BJ (cell line): Measurements from ENCODE around the gene RAET1E. TPM values are rescaled to one million over a fixed set of nuclear protein-coding genes. Genes with fewer than 3 reads are reported as not detected.

Source experiments
- CTCF ChIA-PET: fragments of 350-600 bp; formaldehyde crosslinking; extraction: SDS; loops from one replicate; lab custom pipeline; 2021; ENCODE audit warnings: antibody characterized with exemption, inconsistent platforms; lab: Yijun Ruan, JAX
- POLR2A ChIA-PET: fragments of 300-600 bp; sonication (Branson Sonifier 250); formaldehyde crosslinking; extraction: SDS; loops from one replicate; lab custom pipeline; 2021; ENCODE audit warnings: antibody characterized with exemption; lab: Charles Lee
- DNase-seq: peaks from one replicate; pipeline ENCODE4 v3.0.0-alpha.2; 2011; ENCODE audit warnings: low read depth
- H3K27me3 ChIP-seq: 2 replicates; pipeline ENCODE4 v1.6.0; 2011; ENCODE audit warnings: low read length; ENCODE audit not compliant: control insufficient read depth, insufficient read depth
- H3K36me3 ChIP-seq: 2 replicates; pipeline ENCODE4 v1.5.1; 2011; ENCODE audit warnings: low read length; ENCODE audit not compliant: control insufficient read depth, insufficient read depth
- H3K4me3 ChIP-seq: 2 replicates; pipeline ENCODE4 v1.5.1; 2011; ENCODE audit warnings: low read depth, mild to moderate bottlenecking, control low read depth, low read length
- CTCF ChIP-seq: IDR thresholded peaks from 2 replicates; pipeline ENCODE4 v1.5.1; 2011; ENCODE audit warnings: low read depth, mild to moderate bottlenecking, control low read depth, inconsistent platforms, low read length, moderate library complexity; ENCODE audit not compliant: insufficient read depth
- polyA plus RNA-seq: library from polyadenylated mRNA; depleted of rRNA; stranded (reverse); fragments of >200 nt; gene quantifications from 2 replicates; pipeline ENCODE4 v1.2.3, GENCODE V29; 2011

RAET1E gene
- polyA plus RNA-seq, 1 experiment, result 0.31 TPM

- TF ChIP-seq CTCF, result no peak
- ChIA-PET CTCF (interaction anchor here (0.7 to 1.6 kb wide), 3 partner anchors 38 to 73 kb away, joined by 3 to 5 read pairs (median 4); no protein-coding TSS in a partner anchor), POLR2A (no interaction called here)
- Histone ChIP-seq H3K27me3 (no peaks in the 10 kb centered on the region), H3K36me3 (no peaks in the 10 kb centered on the region), H3K4me3 (no peak overlapping the region)
- no peak for DNase-seq
Observed at GRCh38 chr6:149903938-149904611, 6.2 kb upstream of the RAET1E start.

- H3K27me3 ChIP-seq, result no peaks in the 10 kb centered on the region
- H3K36me3 ChIP-seq, result no peaks in the 10 kb centered on the region
- no peak for DNase-seq
- POLR2A ChIA-PET, result no interaction called here
- no peak overlapping the region for H3K4me3 ChIP-seq
- no peak for TF ChIP-seq CTCF
- CTCF ChIA-PET, result interaction anchor here (1.4 kb wide), 1 partner anchor 11 kb away, joined by 3 read pairs; no protein-coding TSS in a partner anchor
Observed at GRCh38 chr6:149901444-149902140, 3.7 kb upstream of the RAET1E start.

GRCh38 chr6:149900620-149901443, 2.9 kb upstream of the RAET1E start:
- ChIA-PET POLR2A (no interaction called here), CTCF (interaction anchor here (1.1 to 1.4 kb wide), 3 partner anchors 11 to 67 kb away, joined by 3 to 5 read pairs (median 3); no protein-coding TSS in a partner anchor)
- no peak for TF ChIP-seq CTCF
- Histone ChIP-seq H3K27me3 (no peaks in the 10 kb centered on the region), H3K4me3 (no peak overlapping the region), H3K36me3 (no peaks in the 10 kb centered on the region)
- no peak for DNase-seq

- Histone ChIP-seq H3K36me3 (no peaks in the 10 kb centered on the region), H3K27me3 (no peaks in the 10 kb centered on the region), H3K4me3 (no peak overlapping the region)
- ChIA-PET POLR2A (no interaction called here), CTCF (interaction anchor here (0.8 to 1.3 kb wide), 3 partner anchors 34 to 176 kb away, joined by 3 to 6 read pairs (median 5); no protein-coding TSS in a partner anchor)
- TF ChIP-seq CTCF, result no peak
- DNase-seq, result no peak
Observed at GRCh38 chr6:149899926-149900619, 2.2 kb upstream of the RAET1E start.
